NCI-H2081 (cell line): ENCODE data around the gene ZNF320.
A peak's percentile ranks its signal among the peaks of the same experiment; 100 is the strongest.
"Not testable (repeated sequence)": the region's sequence is repeated elsewhere in the genome, so short reads cannot be mapped to it uniquely, and the experiment has no call there.

Experiments
- DNase-seq, 2 experiments: peaks; one replicate each; lab custom pipeline; 2025; lab: John Stamatoyannopoulos, UW

Gene ZNF320

GRCh38 chr19:52922841-52923777 is 25.7 kb upstream of the ZNF320 start, which contains the start of gene ZNF888:
Gene ZNF888, minus strand, starts transcription at chr19:52923428. Its CDS starts 5,555 bp downstream, at chr19:52917873.
- peak; percentile 39 to 53 for DNase-seq

GRCh38 chr19:52917531-52917930 is 20.1 kb upstream of the ZNF320 start:
- DNase-seq, result no peak

- DNase-seq, result no peak
Observed at GRCh38 chr19:52910648-52911047, 13.2 kb upstream of the ZNF320 start.

- DNase-seq, result not testable (repeated sequence)
Observed at GRCh38 chr19:52904052-52904780, 6.8 kb upstream of the ZNF320 start.

GRCh38 chr19:52901842-52902241 is 4.4 kb upstream of the ZNF320 start:
- DNase-seq, result no peak

GRCh38 chr19:52898596-52898995 is 1.2 kb upstream of the ZNF320 start:
- DNase-seq, result not testable (repeated sequence)

- no peak for DNase-seq
Observed at GRCh38 chr19:52898101-52898500, 666 bp upstream of the ZNF320 start.

GRCh38 chr19:52896431-52897137 is 851 bp downstream of the ZNF320 start:
- DNase-seq, result peak in 1 of 2 experiments; percentile 8

- DNase-seq, result no peak
Observed at GRCh38 chr19:52891336-52891735, 6.1 kb downstream of the ZNF320 start.

- DNase-seq, result no peak
Observed at GRCh38 chr19:52889931-52890330, 7.5 kb downstream of the ZNF320 start.

- no peak for DNase-seq
Observed at GRCh38 chr19:52889076-52889475, 8.4 kb downstream of the ZNF320 start.

- DNase-seq, result no peak
Observed at GRCh38 chr19:52880895-52881389, 16.5 kb downstream of the ZNF320 start.

GRCh38 chr19:52872996-52873395 is 24.4 kb downstream of the ZNF320 start:
- DNase-seq, result not testable (repeated sequence)

- DNase-seq, result no peak
Observed at GRCh38 chr19:52871466-52871865, 26.0 kb downstream of the ZNF320 start.

- not testable (repeated sequence) for DNase-seq
Observed at GRCh38 chr19:52868031-52868430, 29.4 kb downstream of the ZNF320 start.

GRCh38 chr19:52857378-52858191 is 39.9 kb downstream of the ZNF320 start, which contains the start of gene ZNF468:
Gene ZNF468, minus strand, starts transcription at chr19:52857619. Its CDS starts 3,347 bp downstream, at chr19:52854272.
- DNase-seq, result peak; percentile 17 to 57

- DNase-seq, result not testable (repeated sequence)
Observed at GRCh38 chr19:52856540-52857377, 40.7 kb downstream of the ZNF320 start.
